ENCODE results near the gene GPR45.
A peak's percentile ranks its signal among the peaks of the same experiment; 100 is the strongest.

The GPR45 gene

DNA sequence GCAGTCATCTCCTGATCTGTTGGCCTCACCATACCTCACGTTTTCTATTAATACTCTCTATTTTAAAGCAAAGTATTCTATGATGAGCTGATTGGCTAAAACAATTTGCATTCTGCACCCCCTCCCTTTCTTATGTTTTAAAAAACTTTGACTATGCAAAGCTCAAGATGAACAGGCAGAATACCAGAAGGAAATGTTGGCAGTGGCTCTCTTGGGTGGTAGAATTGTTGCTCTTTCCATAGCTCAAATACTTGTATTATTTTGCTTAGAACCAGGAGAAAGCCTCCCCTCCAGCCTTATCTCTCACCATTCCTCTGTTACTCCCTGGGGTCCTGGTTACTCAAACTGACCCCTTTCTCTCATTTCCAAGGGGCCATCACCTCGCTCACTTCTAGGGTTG is 14.4 kb downstream of the GPR45 start:
- DNase-seq = no peak

- DNase-seq = no peak
Measured at GRCh38 chr2:105256431-105257047, 15.0 kb downstream of the GPR45 start.

DNA sequence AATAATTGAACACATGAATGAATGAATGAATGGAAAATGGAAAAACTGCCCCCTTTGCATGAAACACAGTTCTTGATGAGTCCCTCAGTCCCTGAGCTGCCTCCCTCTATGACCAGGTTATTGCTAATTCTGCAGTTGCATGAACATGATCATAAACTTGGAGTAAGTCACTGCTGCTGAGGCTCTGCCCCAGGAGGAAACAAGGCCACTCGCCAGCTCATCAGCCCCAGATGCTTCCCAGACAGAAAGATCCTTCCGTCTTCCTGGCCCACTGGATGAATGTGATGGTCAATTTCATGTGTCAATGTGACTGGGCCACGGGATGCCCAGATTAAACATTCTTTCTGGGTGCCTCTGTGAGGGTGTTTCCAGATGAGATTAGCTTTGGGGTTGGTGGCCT is 16.4 kb downstream of the GPR45 start:
- DNase-seq = no peak

GRCh38 chr2:105258835-105259350 is 17.4 kb downstream of the GPR45 start:
- no peak for DNase-seq

- no peak for DNase-seq
Measured at GRCh38 chr2:105261061-105261460, 19.5 kb downstream of the GPR45 start.

- DNase-seq = no peak
Measured at GRCh38 chr2:105262651-105263091, 21.1 kb downstream of the GPR45 start.

DNA sequence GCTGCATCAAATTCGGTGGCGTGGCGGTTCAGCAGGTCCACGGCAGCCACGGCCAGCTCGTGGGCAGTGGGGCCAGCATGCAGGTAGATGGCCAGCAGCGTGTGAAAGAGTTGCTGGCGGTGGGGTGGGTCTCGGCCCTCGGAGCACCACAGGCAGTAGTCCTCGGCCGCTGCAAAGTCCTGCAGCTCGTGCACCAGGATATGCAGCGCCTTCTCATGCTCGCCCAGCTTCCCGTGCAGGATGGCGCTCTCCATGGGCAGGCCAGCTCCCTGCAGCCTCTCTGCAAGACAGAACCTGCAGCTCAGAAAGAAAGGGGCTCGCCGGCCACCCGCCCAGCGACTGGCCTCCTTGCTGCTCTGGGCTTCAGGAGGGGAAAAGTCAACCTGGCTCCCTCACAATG is 27.9 kb downstream of the GPR45 start:
- no peak for DNase-seq

DNA sequence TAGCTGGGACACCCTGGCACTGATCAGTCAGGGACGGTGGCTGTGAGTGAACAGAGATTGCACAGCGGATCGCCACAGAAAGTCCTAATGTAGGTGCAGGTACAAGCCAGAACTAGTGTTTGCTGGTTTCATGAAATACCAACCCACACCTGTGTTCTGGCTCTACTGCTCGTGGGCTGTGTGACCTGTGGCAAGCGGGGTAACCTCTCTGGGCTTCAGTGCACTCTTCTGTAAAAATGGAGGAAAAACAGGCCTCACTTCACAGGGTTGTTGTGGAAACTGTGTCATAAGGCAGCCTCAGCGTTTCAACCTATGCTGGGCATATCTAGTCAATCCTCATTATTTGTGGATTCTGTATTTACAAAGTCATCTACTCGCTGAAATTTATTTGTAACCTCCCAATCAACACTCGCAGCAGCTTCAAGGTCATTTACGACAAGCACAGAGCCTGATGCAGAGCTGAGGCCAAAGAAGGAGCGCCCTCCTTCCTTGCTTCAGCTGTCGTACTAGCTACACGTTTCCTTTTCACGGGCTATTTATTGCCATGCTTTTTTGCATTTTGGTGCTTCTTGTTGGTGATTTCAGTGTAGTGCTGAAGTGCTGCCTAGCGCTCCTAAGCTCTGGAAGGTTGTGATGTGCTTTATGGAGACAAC is 30.0 kb downstream of the GPR45 start:
- no peak for DNase-seq

DNA sequence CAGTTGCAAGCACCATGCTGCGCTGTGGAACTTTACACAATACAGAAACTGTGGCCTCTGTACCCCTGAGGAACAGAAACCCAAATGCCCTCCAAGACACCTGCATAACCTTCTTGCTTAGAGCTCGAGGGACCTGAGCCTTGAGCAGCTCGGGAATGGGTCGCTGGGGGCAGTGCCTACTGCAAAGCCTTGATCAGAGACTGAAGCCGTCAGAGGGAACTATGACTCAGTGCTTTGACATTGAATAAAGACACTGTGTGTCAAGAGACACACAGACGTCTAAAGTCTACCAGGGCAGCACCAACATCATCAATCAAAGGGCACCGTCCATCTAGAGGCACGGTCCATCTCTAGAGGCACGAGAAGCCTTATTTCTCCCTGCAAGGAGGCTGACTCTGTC is 30.6 kb downstream of the GPR45 start:
- DNase-seq = no peak

DNA sequence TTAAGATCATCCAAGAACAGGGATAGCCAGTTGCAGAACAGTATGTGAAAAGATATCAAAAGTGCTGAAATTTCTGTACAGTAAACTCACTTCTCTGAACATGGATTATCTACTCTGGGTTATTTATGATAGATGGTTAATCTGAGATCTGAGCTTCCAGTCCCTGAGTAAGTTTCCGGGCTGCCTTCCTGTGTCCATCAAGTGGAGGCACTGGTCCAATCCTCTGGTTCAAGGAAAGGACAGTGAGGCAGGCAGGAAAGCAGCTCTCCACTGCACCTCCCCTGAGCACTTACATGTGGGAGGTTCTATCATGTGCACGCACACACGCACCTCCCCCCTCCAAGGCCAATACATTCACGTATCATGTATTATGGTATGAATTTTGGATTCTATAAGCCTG is 32.5 kb downstream of the GPR45 start:
- no peak for DNase-seq

DNA sequence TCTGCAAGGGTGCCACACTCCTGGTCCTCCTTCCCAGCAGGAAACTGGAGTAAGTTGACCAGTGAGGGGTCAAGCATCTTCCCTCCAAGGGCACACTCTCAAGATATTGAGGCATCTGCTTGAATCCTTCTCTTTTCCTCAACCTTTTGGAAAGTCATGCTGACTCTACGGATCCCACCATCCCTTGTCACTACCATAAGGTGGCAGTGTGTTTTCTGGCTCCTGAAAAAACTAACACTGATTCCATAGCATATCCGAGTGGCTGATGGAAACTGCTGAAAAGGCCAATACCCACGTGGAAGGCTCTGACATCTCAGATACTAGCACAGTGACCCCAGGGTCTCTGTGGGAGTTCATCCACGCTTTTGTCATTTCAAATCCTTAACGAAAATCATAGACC is 37.1 kb downstream of the GPR45 start:
- no peak for DNase-seq

DNA sequence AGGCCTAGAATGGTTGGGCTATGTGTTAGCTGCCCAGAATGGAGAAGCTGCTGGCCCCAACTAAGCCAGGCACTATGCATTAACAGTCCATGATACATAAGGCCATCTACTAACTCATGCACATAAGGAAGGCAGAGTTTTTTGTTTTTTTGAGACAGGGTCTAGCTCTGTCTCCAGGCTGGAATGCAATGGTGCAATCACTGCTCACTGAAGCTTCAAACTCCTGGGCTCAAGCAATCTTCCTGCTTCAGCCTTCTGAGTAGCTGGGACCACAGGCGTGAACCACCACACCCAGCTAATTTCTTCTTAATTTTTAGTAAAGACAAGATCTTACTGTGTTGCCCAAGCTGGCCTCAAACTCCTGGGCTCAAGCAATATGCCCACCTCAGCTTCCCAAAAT is 37.6 kb downstream of the GPR45 start:
- no peak for DNase-seq

- DNase-seq = no peak
Measured at GRCh38 chr2:105280281-105280680, 38.7 kb downstream of the GPR45 start.

DNA sequence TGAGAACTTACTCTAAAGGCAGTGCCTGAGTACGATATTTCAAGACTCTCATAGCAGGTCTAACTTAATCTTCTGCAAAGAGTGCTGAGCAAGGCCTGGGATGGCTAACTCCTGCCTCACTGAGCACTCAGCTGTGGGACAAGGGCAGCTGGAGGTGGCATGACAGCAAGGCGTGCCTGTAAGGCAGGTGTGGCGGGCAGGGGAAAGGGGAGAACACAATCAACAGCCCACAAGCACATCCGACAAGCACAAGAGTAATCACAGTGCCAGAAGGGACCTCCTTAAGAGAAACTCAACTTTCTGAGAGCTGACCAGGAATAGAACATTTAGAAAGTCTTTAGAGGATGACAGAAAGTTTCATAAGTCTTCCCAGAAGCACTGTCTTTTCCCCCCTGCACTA is 42.0 kb downstream of the GPR45 start:
- DNase-seq = no peak

- peak; percentile 12 for DNase-seq
Measured at GRCh38 chr2:105287692-105288091, 46.1 kb downstream of the GPR45 start.

- DNase-seq = no peak
Measured at GRCh38 chr2:105288133-105288532, 46.6 kb downstream of the GPR45 start.

- no peak for DNase-seq
Measured at GRCh38 chr2:105290981-105291660, 49.6 kb downstream of the GPR45 start.

DNA sequence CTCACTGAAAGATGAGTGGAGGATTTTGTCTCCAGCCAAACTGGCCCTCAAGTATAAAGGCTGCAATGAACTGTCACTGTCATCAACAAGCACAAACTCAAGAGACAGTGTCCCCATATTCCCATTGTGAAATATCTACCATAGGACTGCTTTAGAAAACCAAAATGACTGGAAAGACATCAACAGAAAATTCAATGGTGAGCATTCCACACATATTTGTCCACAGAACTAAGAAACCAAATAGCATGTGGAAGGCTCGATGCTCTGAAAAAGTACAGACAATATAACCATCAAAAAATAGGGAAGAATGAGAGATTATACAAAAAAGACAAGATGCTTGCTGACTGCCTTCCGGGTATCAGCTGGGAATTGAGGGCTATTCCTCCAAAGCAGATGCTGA is 50.4 kb downstream of the GPR45 start:
- no peak for DNase-seq
